ENCODE results near the gene RPA3.

Gene RPA3

GRCh38 chr7:7596176-7596575, 122.2 kb downstream of the RPA3 start:
- DNase-seq (ENCODE audit: low read depth): no peak

GRCh38 chr7:7595451-7595850, 123.0 kb downstream of the RPA3 start:
- DNase-seq (ENCODE audit: low read depth): no peak

All from T-helper 22 cell (primary cell).